PC-9 (cell line): Measurements from ENCODE around the gene PCNT. TPM values are rescaled to one million over a fixed set of nuclear protein-coding genes. Genes with fewer than 3 reads are reported as not detected.

ENCODE experiments used
- BruUV-seq: library from RNA; stranded (reverse); fragments of 400-500 nt; replicated peaks from 2 replicates; lab custom pipeline; 2021; lab: Mats Ljungman, UMichigan
- CTCF ChIA-PET: fragments of 300-600 bp; sonication (Branson Sonifier 250); formaldehyde crosslinking; loops from one replicate; lab custom pipeline; 2022; ENCODE audit warnings: antibody characterized with exemption; lab: Charles Lee
- POLR2A ChIA-PET: fragments of 300-600 bp; sonication (Branson Sonifier 250); formaldehyde crosslinking; loops from one replicate; lab custom pipeline; 2022; ENCODE audit warnings: antibody characterized with exemption; ENCODE audit not compliant: unreplicated experiment; lab: Charles Lee
- DNase-seq, 2 experiments: peaks; one replicate each; pipeline versions ENCODE4 v3.0.0 to v3.0.0-alpha.2; 2015 to 2022; ENCODE audit warnings: mixed read lengths in 1 of 2
- H2AFZ ChIP-seq: fragments of 200-600 bp; sonication (generic); 2 replicates; pipeline ENCODE4 v1.8.1; 2017; ENCODE audit warnings: antibody characterized with exemption
- H3F3A ChIP-seq: fragments of 200-600 bp; sonication (generic); 2 replicates; pipeline ENCODE4 v1.8.1; 2017; ENCODE audit warnings: antibody characterized with exemption, mild to moderate bottlenecking, low read depth; ENCODE audit not compliant: insufficient read depth
- H3K27ac ChIP-seq: fragments of 200-600 bp; sonication (generic); 2 replicates; pipeline ENCODE4 v1.6.1; 2016; ENCODE audit warnings: mixed run types
- H3K27me3 ChIP-seq: fragments of 200-600 bp; sonication (generic); 2 replicates; pipeline ENCODE4 v1.6.1; 2016; ENCODE audit warnings: low read depth, mixed run types; ENCODE audit not compliant: insufficient read depth
- H3K36me3 ChIP-seq: fragments of 200-600 bp; sonication (generic); 2 replicates; pipeline ENCODE4 v1.6.1; 2016; ENCODE audit warnings: low read depth, mixed run types
- H3K4me1 ChIP-seq: fragments of 200-600 bp; sonication (generic); replicated peaks from 2 replicates; pipeline ENCODE4 v1.6.1; 2016; ENCODE audit warnings: mixed run types; ENCODE audit not compliant: insufficient read depth
- H3K4me2 ChIP-seq: fragments of 200-600 bp; sonication (generic); 2 replicates; pipeline ENCODE4 v1.6.1; 2017; ENCODE audit warnings: mixed run types
- H3K4me3 ChIP-seq: fragments of 200-600 bp; sonication (generic); 2 replicates; pipeline ENCODE4 v1.6.1; 2016; ENCODE audit warnings: mixed run types
- H3K79me2 ChIP-seq: fragments of 200-600 bp; sonication (generic); 2 replicates; pipeline ENCODE4 v1.6.1; 2017; ENCODE audit warnings: low read depth, mixed run types
- H3K9me2 ChIP-seq: fragments of 200-600 bp; sonication (generic); 2 replicates; pipeline ENCODE4 v1.8.1; 2017; ENCODE audit warnings: mild to moderate bottlenecking; ENCODE audit not compliant: insufficient read depth
- H3K9me3 ChIP-seq: fragments of 200-600 bp; sonication (generic); 2 replicates; pipeline ENCODE4 v1.8.1; 2016; ENCODE audit warnings: low read depth; ENCODE audit not compliant: insufficient read depth
- H4K20me1 ChIP-seq: fragments of 200-600 bp; sonication (generic); 2 replicates; pipeline ENCODE4 v1.8.1; 2017; ENCODE audit not compliant: insufficient read depth
- CTCF ChIP-seq: fragments of 200-600 bp; sonication (generic); conservative IDR thresholded peaks from 2 replicates; pipeline ENCODE4 v1.6.1; 2017; ENCODE audit warnings: mixed run types, antibody characterized with exemption, mild to moderate bottlenecking, moderate library complexity
- EZH2 ChIP-seq: fragments of 200-600 bp; sonication (generic); IDR thresholded peaks from 2 replicates; pipeline ENCODE4 v1.8.0; 2017; ENCODE audit warnings: antibody characterized with exemption, low read depth
- intact Hi-C: fragments of 100-400 bp; cut with micrococcal nuclease; formaldehyde crosslinking; loops from one replicate; pipeline ENCODE4 v1.10.0; 2022; ENCODE audit not compliant: unreplicated experiment
- total RNA-seq: library from RNA; stranded (reverse); gene quantifications from 2 replicates; pipeline ENCODE4 v1.2.3, GENCODE V29; 2021

The PCNT gene
- total RNA-seq, 1 experiment from 2014 or later = 33.4 TPM

GRCh38 chr21:46350571-46350970 is 26.6 kb downstream of the PCNT start:
- H3K4me3 ChIP-seq = no peak overlapping the region
- H3K27me3 ChIP-seq = no peaks in the 10 kb centered on the region
- H3K9me3 ChIP-seq = no peaks in the 10 kb centered on the region
- no peaks in the 10 kb centered on the region; the same call in 1 of the 2 replicates for H3K36me3 ChIP-seq
- no TSS peak for BruUV-seq
- CTCF ChIA-PET = no interaction called here
- no peak for TF ChIP-seq CTCF
- TF ChIP-seq EZH2 = no peak
- no peak overlapping the region for H2AFZ ChIP-seq
- no peaks in the 10 kb centered on the region for H4K20me1 ChIP-seq
- POLR2A ChIA-PET = no interaction called here
- no peak overlapping the region for H3K27ac ChIP-seq
- no peak overlapping the region for H3K4me2 ChIP-seq
- H3K4me1 ChIP-seq = peaks cover 7% of the 10 kb centered on the region
- DNase-seq = no peak
- no peaks in the 10 kb centered on the region for H3K9me2 ChIP-seq
- intact Hi-C loops = no loop called here
- no peaks in the 10 kb centered on the region; the same call in 1 of the 2 replicates for H3F3A ChIP-seq
- H3K79me2 ChIP-seq = no peaks in the 10 kb centered on the region

GRCh38 chr21:46350981-46351380 is 27.0 kb downstream of the PCNT start:
- Histone ChIP-seq H3K9me3 (no peaks in the 10 kb centered on the region), H3K79me2 (no peaks in the 10 kb centered on the region), H3K4me3 (no peak overlapping the region), H3K4me2 (0 out of 2 replicates have a peak overlapping the region, but pooled peaks have one; percentile 8), H2AFZ (no peak overlapping the region), H3K4me1 (peaks cover 7% of the 10 kb centered on the region), H3K9me2 (no peaks in the 10 kb centered on the region), H3K36me3 (no peaks in the 10 kb centered on the region; the same call in 1 of the 2 replicates), H3K27ac (no peak overlapping the region), H3K27me3 (no peaks in the 10 kb centered on the region), H4K20me1 (no peaks in the 10 kb centered on the region), H3F3A (no peaks in the 10 kb centered on the region; the same call in 1 of the 2 replicates)
- ChIA-PET POLR2A (no interaction called here), CTCF (no interaction called here)
- no TSS peak for BruUV-seq
- no peak for TF ChIP-seq CTCF
- no peak for TF ChIP-seq EZH2
- DNase-seq = no peak
- intact Hi-C loops = no loop called here

GRCh38 chr21:46351476-46352163 is 27.7 kb downstream of the PCNT start:
- CTCF ChIA-PET = no interaction called here
- no peaks in the 10 kb centered on the region for H3K9me2 ChIP-seq
- H3K9me3 ChIP-seq = no peaks in the 10 kb centered on the region
- 0 out of 2 replicates have a peak overlapping the region, but pooled peaks have one; percentile 8 for H3K4me2 ChIP-seq
- no peaks in the 10 kb centered on the region; the same call in 1 of the 2 replicates for H3K36me3 ChIP-seq
- no peaks in the 10 kb centered on the region for H3K79me2 ChIP-seq
- H4K20me1 ChIP-seq = no peaks in the 10 kb centered on the region
- intact Hi-C loops = no loop called here
- H3K27me3 ChIP-seq = no peaks in the 10 kb centered on the region
- no peaks in the 10 kb centered on the region; the same call in 1 of the 2 replicates for H3F3A ChIP-seq
- peak in 1 of 2 experiments; percentile 68 for DNase-seq
- H3K4me3 ChIP-seq = no peak overlapping the region
- H2AFZ ChIP-seq = no peak overlapping the region
- BruUV-seq = no TSS peak
- TF ChIP-seq CTCF = no peak
- TF ChIP-seq EZH2 = no peak
- peaks cover 7% of the 10 kb centered on the region for H3K4me1 ChIP-seq
- POLR2A ChIA-PET = no interaction called here
- H3K27ac ChIP-seq = no peak overlapping the region
